WI38 (cell line): ENCODE measurements around the gene ANTXR2.

Source experiments
- H3K4me3 ChIP-seq: 2 replicates; pipeline ENCODE4 v1.5.1; 2011; ENCODE audit warnings: low read depth, mild to moderate bottlenecking, control low read depth, low read length
- CTCF ChIP-seq: IDR thresholded peaks from 2 replicates; pipeline ENCODE4 v1.5.1; 2012; ENCODE audit warnings: low read depth, mild to moderate bottlenecking, control low read depth, low read length

The ANTXR2 gene

GRCh38 chr4:80074069-80074468, 1.0 kb upstream of the ANTXR2 start:
- no peak for TF ChIP-seq CTCF
- H3K4me3 ChIP-seq = no peak overlapping the region

GRCh38 chr4:80073473-80074008, 512 bp upstream of the ANTXR2 start:
- H3K4me3 ChIP-seq = peak overlapping the region; percentile 93

GRCh38 chr4:80072228-80072743, 743 bp downstream of the ANTXR2 start:
- TF ChIP-seq CTCF = no peak
- H3K4me3 ChIP-seq = peak overlapping the region; percentile 93

More at GRCh38 chr4:80073473-80074008, 512 bp upstream of the ANTXR2 start:
- no peak for TF ChIP-seq CTCF

GRCh38 chr4:80071604-80072227, 1.3 kb downstream of the ANTXR2 start:
- TF ChIP-seq CTCF = no peak
- H3K4me3 ChIP-seq = peak overlapping the region; percentile 93

- no peak for TF ChIP-seq CTCF
- peak overlapping the region; percentile 93 for H3K4me3 ChIP-seq
These were observed 2.0 kb downstream of the ANTXR2 start for GRCh38 chr4:80070880-80071603.

- no peak for TF ChIP-seq CTCF
- peak overlapping the region; percentile 93 for H3K4me3 ChIP-seq
These were observed 2.9 kb downstream of the ANTXR2 start for GRCh38 chr4:80069837-80070731.
